T follicular helper cell (primary cell): ENCODE measurements around the gene CWC22.
"Not testable (repeated sequence)": the region's sequence is repeated elsewhere in the genome, so short reads cannot be mapped to it uniquely, and the experiment has no call there.

Source experiments
- DNase-seq: peaks from one replicate; pipeline ENCODE4 v3.0.0-alpha.2; 2020; ENCODE audit warnings: low read depth

Gene CWC22

GRCh38 chr2:179950391-179950790 is 56.7 kb downstream of the CWC22 start:
- DNase-seq = no peak

- DNase-seq = no peak
Measured at GRCh38 chr2:179949438-179949837, 57.7 kb downstream of the CWC22 start.

GRCh38 chr2:179948058-179948457 is 59.0 kb downstream of the CWC22 start:
- no peak for DNase-seq

- DNase-seq = no peak
Measured at GRCh38 chr2:179946810-179947615, 60.1 kb downstream of the CWC22 start.

GRCh38 chr2:179946346-179946745 is 60.8 kb downstream of the CWC22 start:
- no peak for DNase-seq

- no peak for DNase-seq
Measured at GRCh38 chr2:179939259-179939658, 67.8 kb downstream of the CWC22 start.

GRCh38 chr2:179938026-179938425 is 69.1 kb downstream of the CWC22 start:
- DNase-seq = no peak

- no peak for DNase-seq
Measured at GRCh38 chr2:179936654-179937053, 70.4 kb downstream of the CWC22 start.

- DNase-seq = no peak
Measured at GRCh38 chr2:179936141-179936540, 71.0 kb downstream of the CWC22 start.

GRCh38 chr2:179932786-179933185 is 74.3 kb downstream of the CWC22 start:
- DNase-seq = no peak

- no peak for DNase-seq
Measured at GRCh38 chr2:179931502-179931901, 75.6 kb downstream of the CWC22 start.

GRCh38 chr2:179929997-179930396 is 77.1 kb downstream of the CWC22 start:
- not testable (repeated sequence) for DNase-seq

GRCh38 chr2:179927041-179927440 is 80.1 kb downstream of the CWC22 start:
- DNase-seq = no peak

GRCh38 chr2:179925713-179926112 is 81.4 kb downstream of the CWC22 start:
- DNase-seq = no peak

GRCh38 chr2:179917272-179917671 is 89.8 kb downstream of the CWC22 start:
- DNase-seq = no peak

- no peak for DNase-seq
Measured at GRCh38 chr2:179915395-179915992, 91.6 kb downstream of the CWC22 start.

GRCh38 chr2:179913809-179914208 is 93.3 kb downstream of the CWC22 start:
- DNase-seq = no peak

- no peak for DNase-seq
Measured at GRCh38 chr2:179911569-179911968, 95.5 kb downstream of the CWC22 start.

- DNase-seq = no peak
Measured at GRCh38 chr2:179910735-179911113, 96.4 kb downstream of the CWC22 start.

GRCh38 chr2:179909845-179910734 is 97.0 kb downstream of the CWC22 start:
- DNase-seq = no peak

GRCh38 chr2:179900655-179901054 is 106.4 kb downstream of the CWC22 start:
- DNase-seq = no peak

- DNase-seq = no peak
Measured at GRCh38 chr2:179899666-179900065, 107.4 kb downstream of the CWC22 start.

- no peak for DNase-seq
Measured at GRCh38 chr2:179898873-179899272, 108.2 kb downstream of the CWC22 start.
